ENCODE data around the gene ZBTB46. TPM values are rescaled to one million over a fixed set of nuclear protein-coding genes. Genes with fewer than 3 reads are reported as not detected.

Gene ZBTB46
- total RNA-seq, 2 donors from 2014 or later = 3.0 to 5.6 TPM

GRCh38 chr20:63844511-63844991 is 13.5 kb upstream of the ZBTB46 start:
- no peak for DNase-seq
- no peak for ATAC-seq
- intact Hi-C loops (cut with DNase I, micrococcal nuclease) = no loop called here

- intact Hi-C loops (cut with DNase I, micrococcal nuclease) = no loop called here
- DNase-seq (no peak), ATAC-seq (no peak)
Measured at GRCh38 chr20:63843778-63844177, 12.7 kb upstream of the ZBTB46 start.

- DNase-seq (no peak), ATAC-seq (no peak)
- intact Hi-C loops (cut with DNase I, micrococcal nuclease) = no loop called here
Measured at GRCh38 chr20:63843222-63843621, 12.2 kb upstream of the ZBTB46 start.

DNA sequence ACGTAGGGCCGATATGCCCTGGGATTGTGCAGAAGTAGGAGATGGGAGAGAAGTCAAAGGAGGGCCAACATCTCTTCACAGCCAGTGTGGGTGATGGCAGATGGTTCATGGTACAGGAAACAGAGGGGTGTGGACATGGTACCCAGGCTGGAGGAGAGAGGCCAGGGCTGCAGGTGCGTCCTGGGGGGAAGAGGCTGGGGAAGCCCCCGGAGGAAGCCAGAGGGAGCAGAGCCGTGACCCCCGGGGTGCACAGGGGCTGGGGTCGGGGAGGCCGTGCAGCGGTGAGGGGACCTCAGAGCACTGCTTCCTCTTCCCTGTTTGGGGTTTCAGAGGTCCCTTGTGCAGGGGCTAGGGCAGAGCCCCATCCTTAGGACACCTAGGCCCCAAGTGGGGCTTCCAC is 11.2 kb upstream of the ZBTB46 start:
- ATAC-seq = no peak
- DNase-seq = no peak
- intact Hi-C loops (cut with DNase I, micrococcal nuclease) = no loop called here

DNA sequence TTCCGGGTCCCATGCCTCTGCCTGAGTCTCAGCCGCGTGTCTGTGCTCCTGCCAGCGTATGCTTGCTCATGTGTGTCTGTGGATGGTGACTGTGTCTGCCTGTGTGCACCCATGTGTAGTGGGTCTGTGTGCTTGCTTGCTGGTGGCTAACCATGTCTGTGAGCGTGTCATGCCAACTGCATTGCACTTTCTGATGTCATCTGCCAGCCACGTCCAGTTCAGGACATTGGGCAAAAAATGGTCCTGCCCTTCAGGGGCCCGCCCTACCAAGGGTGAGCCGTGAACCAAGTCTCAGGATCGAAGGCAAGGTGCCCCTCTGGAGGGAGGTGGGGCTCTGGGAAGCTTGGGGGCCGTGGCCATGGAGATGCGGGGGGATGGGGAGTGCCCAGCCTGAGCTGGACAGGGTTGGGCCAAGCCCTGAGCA is 9.4 kb upstream of the ZBTB46 start:
- DNase-seq (no peak), ATAC-seq (no peak)
- intact Hi-C loops (cut with DNase I, micrococcal nuclease) = no loop called here

DNA sequence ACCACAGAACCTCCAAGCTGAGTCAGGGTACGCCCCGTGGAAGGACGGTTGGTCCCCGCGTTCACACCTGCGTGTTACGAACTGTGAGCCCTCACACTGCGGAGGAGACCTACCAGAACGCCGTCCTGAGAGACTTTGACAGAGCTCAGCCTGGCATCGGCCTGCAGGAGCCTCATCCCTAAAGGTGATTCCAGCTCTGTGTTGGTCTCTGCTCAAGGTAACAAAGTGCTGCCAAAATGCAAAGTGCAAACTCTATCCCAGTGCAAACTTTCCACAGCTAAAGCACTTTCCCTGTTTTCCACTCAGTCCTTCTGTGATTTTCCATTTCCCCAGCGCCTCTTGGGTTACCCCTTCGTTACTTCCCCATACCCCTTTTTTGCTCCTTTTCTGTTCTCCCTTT is 8.6 kb upstream of the ZBTB46 start:
- intact Hi-C loops (cut with DNase I, micrococcal nuclease) = no loop called here

GRCh38 chr20:63837479-63837878 is 6.4 kb upstream of the ZBTB46 start:
- intact Hi-C loops (cut with DNase I, micrococcal nuclease) = no loop called here
- DNase-seq (no peak), ATAC-seq (no peak)

More for the DNA sequence above, 8.6 kb upstream of the ZBTB46 start:
- ATAC-seq (no peak), DNase-seq (no peak)

DNA sequence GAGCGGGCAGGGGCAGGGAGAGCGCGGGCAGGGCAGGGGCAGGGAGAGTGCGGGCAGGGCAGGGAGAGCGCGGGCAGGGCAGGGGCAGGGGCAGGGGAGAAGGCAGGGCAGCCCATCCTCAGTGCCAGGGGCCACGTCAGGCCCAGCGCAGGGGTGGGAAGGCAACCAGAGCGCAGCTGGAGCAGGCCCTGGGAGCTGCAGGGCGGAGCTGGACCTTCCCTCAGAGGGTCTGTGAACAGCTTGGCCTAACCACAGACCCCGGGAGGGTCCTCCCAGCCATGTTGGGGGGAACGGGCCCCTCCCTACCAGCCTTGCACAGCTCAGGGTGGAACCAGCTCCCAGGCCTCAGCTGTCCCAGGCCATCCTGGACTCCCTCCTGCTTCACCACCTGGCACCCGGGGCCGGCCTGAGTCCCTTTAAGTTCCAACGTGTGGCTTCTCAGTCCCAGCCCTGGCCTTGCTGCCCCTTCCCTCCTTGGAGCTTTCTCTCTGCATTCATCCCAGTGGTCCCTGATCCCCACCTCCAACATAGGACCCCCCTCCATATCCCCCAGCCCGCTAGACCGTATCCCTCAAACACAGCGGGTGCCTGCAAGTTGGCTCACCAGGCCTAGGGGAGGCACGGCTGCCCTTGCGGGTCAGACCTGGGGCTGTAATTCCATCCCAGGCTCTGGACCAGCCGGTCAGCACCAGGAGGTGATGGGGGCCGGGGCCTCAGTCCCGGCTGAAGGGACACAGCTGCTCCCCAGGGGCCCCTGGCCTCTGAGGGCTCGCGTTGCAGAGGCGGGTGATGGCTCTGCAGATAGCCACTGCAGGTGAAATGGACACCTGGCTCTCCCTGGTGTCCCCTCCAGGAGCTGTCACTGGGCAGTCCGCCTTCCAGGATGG is 5.6 kb upstream of the ZBTB46 start:
- intact Hi-C loops (cut with DNase I, micrococcal nuclease) = no loop called here
- DNase-seq (no peak), ATAC-seq (no peak)

GRCh38 chr20:63835021-63835858 is 4.2 kb upstream of the ZBTB46 start:
- peak; percentile 80 for ATAC-seq
- intact Hi-C loops (cut with DNase I, micrococcal nuclease) = no loop called here
- DNase-seq = peak; percentile 78 to 95

GRCh38 chr20:63834491-63834880 is 3.4 kb upstream of the ZBTB46 start:
- DNase-seq = no peak
- no peak for ATAC-seq
- intact Hi-C loops (cut with DNase I, micrococcal nuclease) = no loop called here

GRCh38 chr20:63833776-63834490 is 2.9 kb upstream of the ZBTB46 start:
- no peak for ATAC-seq

DNA sequence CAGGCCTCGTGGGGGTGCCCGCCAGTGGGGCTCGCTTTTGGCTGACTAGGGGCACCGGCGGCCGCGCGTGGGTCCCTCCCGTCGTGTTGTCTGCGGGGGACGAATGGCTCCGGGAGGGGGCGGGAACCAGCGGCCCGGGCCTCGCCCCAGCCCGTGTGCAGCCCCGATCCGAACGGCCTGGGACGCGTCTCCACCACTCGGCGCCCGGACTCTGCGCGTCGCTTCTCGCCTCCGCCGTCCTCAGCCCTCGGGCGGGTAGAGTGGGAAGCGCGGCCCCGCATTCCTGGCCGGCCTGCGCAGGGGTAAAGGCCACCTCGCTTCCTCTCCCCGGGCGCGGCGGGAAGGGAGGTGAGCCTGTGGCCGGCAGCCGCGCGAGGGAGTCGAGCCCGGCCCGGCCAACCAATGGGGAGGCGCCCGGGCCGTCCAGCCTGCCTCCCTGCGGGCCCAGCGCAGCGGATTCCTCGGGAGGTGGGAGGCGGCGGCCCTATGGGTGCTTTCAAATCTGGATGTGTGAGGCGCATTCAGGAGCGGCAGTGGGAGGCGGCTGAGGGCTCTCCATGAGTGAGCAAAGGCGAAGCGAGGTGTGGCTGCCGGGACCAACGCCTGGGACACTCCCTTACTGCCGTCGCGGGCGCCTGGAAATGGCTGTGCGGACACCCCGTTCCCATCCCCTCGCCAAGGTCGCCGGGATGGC is 1.1 kb upstream of the ZBTB46 start:
- peak; percentile 65 for ATAC-seq
- intact Hi-C loops (cut with DNase I, micrococcal nuclease) = no loop called here
- DNase-seq = peak; percentile 60 to 72

More at GRCh38 chr20:63833776-63834490, 2.9 kb upstream of the ZBTB46 start:
- intact Hi-C loops (cut with DNase I, micrococcal nuclease) = no loop called here
- no peak for DNase-seq

- DNase-seq = no peak
- intact Hi-C loops (cut with DNase I, micrococcal nuclease) = no loop called here
- peak; percentile 4 for ATAC-seq
Measured at GRCh38 chr20:63831646-63831992, 555 bp upstream of the ZBTB46 start.

GRCh38 chr20:63829945-63830835 is 874 bp downstream of the ZBTB46 start:
- DNase-seq = no peak
- intact Hi-C loops (cut with DNase I, micrococcal nuclease) = no loop called here
- ATAC-seq = no peak

DNA sequence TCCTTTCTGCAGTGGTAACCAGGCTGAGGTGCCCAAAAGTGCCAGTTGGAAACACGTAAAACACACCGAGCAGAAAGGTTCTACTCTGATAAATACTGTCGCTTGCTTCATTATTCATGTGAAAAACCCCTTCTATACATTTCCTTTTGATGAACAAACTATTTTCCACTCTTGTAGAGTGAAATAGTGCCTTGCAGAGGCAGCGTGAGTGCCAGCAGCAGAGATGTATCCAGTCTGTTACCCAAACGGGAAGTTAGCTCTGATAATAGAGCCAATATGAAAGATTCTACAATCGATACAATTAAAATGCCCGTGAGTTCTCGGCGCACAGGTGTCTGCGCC is 1.5 kb downstream of the ZBTB46 start:
- no peak for ATAC-seq
- intact Hi-C loops (cut with DNase I, micrococcal nuclease) = no loop called here
- DNase-seq = no peak

GRCh38 chr20:63828951-63829350 is 2.1 kb downstream of the ZBTB46 start:
- no peak for DNase-seq
- intact Hi-C loops (cut with DNase I, micrococcal nuclease) = no loop called here
- ATAC-seq = no peak

DNA sequence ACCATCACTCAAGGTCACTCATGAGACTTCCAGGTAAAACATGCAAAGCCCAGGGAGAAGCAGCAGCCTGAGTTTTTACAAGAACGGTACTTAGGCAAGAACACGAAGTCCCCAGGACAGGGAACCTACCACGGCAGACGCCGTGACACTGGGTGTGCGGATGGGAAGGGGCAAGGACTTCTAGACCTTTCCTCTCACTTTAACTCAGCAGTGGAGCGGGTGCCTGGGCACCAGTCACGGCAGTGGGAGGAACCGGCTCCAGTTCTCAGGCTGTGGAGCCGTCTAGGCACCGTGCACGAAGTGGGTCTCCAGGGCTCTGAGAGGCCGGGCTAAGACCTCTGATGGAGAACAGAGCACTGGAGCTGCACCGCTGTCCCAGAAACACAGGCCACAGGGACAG is 2.5 kb downstream of the ZBTB46 start:
- ATAC-seq (no peak), DNase-seq (no peak)
- intact Hi-C loops (cut with DNase I, micrococcal nuclease) = no loop called here

DNA sequence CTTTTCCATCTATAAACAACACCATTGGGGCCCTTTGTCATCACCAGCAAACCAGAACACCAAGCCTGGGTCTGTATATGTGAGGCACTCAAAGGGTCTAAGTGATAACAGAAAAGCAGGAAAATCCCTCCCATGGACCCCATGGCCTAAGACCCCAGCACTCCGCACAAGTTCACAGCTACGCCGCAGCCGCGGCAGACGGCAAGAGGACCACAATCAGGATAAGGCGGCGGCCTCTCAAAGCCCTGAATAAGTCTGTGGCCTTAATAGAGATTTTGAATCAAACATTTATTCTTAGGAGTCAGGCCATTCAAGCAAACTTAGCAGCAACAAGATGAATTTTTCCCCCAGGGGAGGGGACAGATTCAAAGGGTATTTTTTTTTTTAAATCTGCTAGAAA is 2.9 kb downstream of the ZBTB46 start:
- intact Hi-C loops (cut with DNase I, micrococcal nuclease) = no loop called here
- ATAC-seq = no peak
- DNase-seq = no peak
